Glomerular visceral epithelial cell (primary cell): ENCODE measurements around the gene PLD6.
"Not testable (repeated sequence)": the region's sequence is repeated elsewhere in the genome, so short reads cannot be mapped to it uniquely, and the experiment has no call there.

Experiments used
- DNase-seq: peaks from one replicate; pipeline ENCODE4 v3.0.0-alpha.2; 2016; ENCODE audit errors: extremely low spot score

Gene PLD6

DNA sequence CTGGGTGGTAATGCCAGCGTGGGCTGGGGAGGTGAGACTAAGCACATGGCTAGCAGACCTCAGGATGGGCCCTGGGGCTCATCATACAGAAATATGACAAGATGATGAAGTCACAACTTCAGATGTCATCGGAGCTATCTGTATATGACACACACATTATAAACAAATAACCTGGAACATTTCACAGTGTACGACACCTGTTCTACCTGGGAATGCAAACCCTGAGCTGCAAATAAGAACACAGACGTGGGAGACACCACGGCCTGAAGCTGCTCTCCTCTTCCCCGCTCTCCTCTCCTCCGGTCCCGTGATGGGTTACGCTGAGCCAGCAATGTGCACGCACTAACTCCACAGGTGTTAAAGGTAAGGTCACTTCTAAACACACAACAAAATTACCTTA is 4.9 kb downstream of the PLD6 start:
- no peak for DNase-seq

DNA sequence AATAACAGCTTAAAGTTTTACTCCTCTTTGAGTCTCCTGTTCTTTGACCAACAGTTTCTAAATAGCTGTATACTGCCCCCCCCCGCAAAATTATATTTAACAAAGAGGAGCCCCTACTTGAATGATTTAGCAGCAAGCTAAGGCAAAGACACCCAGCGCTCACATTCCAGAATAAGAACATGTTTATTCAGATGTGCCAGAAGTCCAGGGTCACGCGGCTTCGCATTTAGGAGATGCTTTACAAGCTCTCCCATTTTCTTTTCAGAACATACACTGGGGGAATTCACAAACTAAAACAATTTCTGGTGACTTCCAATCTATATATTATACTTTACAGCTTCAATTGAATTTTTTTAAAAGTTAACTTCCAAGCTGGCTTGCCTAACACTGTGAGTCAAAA is 5.3 kb downstream of the PLD6 start:
- no peak for DNase-seq

DNA sequence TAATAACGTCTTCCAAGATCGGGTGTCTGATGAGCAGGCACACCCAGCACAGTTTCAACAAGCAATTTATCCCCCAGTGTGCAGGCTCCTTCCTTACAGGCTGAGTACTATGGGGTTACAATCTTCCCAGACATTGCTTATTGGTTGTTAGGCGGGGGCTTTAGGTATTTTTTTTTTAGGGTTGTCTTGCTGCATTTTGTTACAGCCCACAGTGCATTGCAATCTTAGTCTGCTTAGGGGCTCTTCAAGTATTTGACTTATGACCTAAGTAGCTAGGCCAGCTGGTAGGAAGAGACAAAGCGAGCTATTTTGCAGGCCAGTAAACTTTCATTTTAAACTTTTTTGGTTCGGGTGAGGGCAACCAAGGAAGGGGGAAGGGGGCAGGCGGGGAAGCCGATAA is 5.8 kb downstream of the PLD6 start:
- DNase-seq: no peak

DNA sequence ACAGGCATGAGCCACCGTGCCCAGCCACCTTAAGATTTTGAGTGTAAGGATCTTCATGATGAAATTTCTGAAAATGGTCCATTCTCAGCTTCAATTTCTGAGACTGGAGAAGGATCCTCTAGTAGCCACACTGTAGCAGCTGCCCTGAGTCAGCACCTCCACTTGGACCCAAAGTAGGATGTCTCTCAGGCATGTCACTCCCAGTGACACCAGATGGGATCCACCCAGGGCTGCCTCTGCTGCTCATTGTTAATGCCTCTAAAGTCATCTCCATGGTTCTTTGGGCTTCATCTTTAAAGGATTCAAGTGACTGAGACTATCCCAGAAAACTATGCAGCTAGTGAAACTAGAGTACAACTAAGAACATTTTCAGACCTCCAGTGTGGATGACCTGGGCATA is 7.9 kb downstream of the PLD6 start:
- DNase-seq: no peak

DNA sequence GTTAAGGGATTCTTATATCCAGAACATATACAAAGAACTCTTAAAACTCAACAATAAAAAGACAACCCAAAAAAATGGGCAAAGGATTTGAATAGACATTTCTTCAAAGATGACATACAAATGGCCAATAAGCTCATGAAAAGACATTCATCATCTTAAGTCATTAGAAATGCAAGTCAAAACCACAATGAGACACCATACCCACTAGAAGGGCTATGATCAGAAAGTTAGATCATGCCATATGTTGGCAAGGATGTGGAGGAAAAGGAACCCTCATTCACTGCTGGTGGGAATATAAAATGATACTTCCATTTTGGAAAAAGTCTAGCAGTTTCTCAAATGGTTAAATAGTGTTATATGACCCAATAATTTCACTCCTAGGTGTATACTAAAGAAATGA is 9.4 kb downstream of the PLD6 start:
- peak; percentile 9 for DNase-seq

DNA sequence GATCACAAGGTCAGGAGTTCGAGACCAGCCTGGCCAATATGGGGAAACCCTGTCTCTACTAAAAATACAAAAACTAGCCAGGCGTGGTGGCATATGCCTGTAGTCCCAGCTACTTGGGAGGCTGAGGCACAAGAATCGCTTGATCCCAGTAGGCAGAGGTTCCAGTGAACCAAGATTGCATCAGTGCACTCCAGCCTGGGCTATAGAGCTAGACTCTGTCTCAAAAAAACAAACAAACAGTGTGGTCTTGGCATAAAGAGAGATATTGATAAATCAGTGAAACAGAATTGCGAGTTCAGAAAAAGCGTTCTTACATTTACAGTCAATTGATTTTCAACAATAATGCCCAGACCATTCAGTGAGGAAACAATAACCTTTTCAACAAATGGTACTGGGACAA is 10.7 kb downstream of the PLD6 start:
- not testable (repeated sequence) for DNase-seq

DNA sequence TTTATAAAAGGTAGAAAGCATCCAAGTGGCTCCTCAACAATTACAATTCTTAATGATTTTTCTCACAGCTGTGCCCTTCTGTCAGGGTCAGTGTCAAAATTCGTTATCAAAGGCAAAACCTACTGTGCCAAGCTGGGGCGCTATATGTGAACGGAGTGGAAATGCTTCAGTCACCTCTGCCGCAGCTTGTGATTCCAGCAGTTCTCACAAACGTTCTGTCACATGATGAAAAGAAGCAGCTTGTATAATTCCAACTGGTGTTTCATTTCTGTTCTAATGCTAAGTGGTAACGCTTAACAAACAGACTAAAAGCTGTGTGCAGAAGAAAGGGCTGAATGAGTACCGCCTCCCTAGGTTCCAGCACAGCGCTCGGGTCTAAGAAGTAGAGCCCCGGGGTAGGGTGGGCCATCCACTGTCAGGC is 14.2 kb downstream of the PLD6 start:
- DNase-seq: no peak

DNA sequence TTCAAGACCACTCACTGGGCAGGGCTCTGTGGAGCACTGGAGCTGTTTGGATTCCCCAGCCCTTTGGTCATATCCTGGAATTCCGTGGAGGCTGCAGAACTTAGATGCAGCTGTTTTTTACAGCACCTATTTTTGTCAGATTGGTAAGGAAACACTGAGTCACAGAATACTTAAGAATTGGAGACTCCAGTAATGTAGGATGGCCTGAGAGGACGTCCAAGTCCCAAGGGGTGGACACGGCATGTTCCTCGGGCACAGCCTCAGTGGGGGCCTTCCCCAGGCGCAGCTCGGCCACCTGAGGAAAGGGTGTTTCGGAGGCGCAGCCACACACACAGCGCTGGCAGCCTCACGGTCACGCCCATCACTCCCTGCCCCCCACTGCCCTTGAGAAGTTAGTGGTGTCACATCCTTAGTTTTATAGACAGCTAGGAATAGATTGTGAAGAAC is 14.8 kb downstream of the PLD6 start:
- peak; percentile 30 for DNase-seq

DNA sequence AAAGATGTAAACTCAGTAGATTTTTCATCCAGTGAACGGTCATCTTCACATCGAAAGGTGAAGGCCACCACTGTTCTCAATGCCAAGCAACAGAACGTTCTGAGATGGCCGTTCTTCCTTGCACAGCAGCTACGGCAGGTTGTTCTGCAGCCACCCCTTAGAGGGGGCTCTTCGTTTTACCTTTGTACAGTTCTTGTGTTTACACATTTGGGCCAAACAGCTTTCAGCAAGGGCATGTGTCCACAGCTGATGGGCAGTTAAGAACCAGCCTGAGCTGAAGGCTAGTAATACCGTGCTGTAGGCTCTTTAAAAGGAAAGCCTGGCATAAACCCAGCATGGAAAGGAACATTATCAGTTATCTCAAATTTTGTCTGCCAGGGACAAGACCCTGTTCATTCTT is 15.9 kb downstream of the PLD6 start:
- DNase-seq: no peak

DNA sequence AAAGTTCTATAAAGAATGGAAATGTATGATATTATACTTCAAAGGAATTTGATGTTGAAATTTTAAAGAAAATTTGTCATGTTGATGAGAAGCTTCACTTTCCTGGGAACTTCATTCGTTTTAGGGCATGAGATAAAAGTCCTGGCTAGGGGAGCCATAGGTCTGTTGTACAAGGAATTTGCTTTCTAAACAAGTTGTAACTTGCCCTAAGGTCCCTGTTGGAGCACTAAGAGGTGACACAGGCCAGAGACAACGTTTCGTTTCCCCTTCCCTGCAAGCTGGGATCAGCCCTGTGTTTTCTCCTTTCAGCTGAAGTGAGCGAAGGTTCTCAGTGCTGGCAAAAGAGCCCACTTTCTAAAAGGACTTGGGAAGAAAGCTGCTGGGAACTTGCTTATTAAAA is 16.6 kb downstream of the PLD6 start:
- no peak for DNase-seq

DNA sequence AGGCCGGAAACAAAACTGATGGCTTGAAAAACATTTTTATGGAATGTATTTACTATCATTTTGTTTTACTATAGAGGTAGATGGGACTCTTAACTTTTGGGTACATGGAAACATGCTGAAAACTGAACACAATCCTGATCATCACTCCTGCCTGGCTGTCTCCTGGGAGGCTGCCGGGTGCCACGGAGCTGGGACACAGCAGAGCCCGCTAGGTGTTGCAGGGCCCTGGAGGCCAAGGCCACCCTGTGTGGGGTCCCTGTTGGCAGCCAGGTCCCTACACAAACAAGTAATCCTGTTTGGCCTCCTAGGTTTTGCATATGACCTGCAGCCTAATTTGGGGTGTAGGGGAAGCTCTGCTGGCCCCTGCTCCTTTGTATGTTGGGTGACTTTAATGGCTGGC is 17.5 kb downstream of the PLD6 start:
- DNase-seq: no peak

DNA sequence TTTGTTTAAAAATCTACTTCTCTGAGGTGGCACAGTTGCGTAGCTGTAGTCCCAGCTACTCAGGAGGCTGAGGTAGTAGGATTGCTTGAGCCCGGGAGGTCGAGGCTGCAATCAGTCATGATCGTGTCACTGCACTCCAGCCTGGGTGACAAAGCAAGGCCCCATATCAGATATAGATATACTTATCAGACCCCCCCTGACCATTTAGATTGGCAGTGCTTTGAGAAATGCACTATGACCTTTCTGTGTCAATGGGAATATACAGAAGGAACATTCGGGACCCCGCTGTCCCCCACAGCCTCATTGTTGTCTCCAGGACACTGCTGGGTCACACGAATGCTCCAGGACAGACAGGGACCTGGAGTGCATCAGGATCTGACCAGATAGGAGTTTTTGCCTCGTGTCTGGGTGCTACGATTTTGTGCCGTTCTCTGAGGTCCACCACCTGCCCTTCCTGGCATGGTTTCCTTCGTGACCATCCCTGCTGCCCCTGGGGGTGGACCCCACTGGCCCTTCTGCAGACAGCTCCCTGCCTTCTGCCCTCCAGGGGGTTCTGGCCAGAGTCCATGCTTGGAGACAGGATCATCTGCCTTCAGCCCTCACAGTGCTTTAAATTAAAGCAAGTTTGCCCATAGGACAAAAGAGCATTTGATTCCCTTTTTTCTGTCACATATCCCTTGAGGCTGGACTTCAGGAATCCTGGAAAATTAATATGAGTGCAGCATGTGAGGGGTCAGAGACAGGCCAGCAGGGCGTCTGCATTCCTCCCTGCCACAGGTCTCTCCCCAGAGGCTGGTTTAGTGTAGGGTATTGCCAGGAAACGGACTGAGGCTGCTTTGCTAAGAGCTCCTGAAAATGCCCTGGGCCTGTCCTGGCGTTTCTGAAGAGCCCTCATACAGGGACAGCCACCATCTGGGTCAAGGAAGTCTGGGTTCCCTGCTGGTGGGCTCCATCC is 19.3 kb downstream of the PLD6 start:
- no peak for DNase-seq

DNA sequence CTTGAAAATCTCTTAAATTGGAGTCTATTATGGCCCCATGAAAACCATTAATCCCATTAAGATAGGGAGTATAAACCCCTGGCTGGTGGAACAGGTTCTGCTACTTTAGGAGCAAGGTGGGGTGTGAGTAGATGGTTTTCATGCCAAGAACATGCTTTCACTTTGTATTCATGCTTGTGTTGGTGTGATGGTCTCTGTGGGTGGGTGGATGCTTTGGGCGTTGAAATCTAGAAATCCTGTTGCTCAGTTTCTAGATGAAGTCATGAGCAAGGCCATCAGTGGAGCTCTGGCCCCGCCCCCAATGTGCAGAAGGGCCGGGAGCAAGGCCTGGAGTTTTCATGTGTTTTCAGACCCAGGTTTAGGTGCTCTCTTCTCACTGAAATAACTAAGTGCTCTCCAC is 20.1 kb downstream of the PLD6 start:
- no peak for DNase-seq

DNA sequence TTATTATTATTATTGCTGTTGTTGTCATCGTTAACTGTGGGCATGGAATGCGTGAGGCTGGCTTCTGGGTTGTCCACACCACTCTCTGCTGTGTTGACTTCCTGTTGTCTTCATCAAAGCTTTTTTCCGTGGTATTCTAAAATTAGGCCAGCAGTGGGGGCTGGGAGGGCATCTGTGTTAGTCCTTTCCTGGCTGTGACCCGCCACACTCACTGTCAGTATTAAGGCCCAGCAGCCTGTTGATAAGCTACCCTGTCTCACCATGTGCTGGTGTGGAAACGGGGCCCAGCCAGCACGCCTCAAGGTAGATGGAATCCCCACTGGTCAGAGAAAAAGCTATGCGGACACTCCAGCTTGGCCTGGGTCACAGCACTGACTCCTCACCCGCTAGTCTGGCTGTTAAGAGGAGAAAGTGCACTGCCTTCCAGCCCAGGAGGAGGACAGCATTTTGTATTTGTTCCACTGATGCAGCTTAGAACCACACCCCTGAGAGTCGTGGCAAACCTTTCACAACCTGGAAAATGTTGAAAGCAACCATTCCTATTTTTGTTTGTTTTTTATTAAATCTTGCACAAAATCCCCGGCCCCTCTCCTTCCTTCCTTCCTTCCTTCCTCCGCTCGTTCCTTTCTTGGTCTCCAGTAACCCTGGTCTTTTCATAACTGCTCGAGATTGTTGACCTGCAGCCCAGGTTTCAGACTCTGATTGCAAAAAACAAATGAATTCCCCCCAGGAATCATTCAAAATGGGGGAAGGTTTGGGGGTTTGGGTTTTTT is 21.0 kb downstream of the PLD6 start:
- DNase-seq: not testable (repeated sequence)

DNA sequence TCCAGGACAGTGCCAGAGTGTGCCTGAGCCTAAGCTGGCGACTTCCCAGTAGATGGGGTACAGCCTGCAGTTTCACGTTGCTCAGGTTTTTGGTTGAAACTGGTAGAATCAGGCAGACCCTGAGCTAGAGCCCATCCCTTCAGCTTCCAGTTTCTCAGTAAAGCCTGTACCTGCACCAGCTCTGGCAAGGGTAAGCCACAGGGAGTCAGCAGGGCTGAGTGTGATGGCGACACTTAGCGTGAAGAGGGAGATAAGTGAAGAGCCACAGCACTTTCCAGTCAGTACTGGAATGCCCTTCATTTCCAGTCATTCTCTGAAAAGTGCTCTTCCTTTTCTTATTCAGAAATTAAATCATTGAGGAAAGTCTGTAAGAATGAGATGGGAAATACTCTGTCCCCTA is 22.4 kb downstream of the PLD6 start:
- no peak for DNase-seq

DNA sequence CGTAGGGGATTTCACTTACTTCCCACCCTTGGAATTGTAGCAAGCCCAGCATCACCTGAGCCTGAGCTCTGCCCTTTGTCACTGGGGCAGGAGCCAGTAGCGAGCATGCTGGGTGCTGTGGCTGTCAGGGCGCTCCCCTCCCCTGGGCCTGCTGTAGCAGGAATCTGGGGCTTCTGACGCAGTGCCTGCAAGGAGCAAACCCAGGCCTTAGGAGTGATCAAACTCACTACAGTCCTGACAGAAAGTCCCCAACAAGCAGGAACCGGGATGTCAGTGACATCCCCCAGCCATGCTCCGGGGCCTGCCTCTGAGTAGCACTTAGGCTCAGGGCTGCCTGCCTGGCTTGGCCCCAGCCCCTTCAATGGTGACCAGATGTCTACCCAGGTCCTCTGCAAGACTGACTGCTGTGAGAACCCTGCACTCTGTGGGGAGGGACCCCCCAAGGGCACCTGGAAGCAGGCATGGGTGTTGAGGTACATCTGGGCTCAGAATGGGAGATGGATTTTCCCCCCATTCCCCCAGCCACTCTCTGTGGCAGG is 23.5 kb downstream of the PLD6 start:
- DNase-seq: no peak

DNA sequence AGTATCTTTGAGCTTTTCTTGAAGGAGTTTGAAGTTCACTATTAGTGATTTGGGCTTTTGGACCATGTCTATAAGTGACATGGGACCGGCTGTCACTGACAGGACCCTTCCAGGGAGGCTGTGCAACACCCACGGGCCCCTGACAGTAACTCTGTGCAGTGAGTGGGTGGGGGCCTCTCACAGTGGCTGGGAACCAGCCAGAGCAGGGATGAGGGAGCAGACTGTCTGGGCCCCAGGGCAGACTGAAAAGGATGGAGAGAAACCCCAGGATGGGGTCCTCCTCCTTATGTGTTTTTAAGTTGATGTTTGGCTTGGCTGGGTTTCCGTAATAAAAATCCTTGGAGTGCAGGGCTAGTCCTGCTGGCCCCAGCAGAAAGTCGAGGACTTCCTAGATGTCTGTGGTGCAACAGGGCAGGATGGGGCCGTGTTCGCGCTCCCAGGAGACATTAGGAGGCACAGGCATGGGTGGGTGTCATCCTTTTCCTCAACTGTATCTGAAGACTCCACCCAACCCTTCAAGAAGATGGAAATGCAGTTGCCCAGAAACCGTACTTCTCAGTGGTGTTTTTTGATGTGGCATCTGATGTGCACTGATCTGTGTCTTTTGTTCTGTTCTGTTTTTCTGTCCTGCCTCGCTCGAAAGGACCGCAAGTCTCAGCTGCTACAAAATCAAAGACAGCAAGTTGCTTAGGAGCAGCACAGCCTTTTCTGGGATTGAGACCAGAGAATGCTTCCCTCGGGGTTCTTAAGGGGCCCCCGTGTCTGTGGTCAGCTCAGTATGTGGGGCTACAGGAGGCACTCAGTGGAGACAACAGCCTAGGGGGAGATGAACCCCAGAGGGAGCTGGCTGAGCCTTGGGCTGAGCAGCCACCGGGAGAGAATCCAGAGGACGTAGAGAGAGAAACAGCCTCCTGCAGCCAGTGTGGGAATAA is 24.2 kb downstream of the PLD6 start:
- no peak for DNase-seq

DNA sequence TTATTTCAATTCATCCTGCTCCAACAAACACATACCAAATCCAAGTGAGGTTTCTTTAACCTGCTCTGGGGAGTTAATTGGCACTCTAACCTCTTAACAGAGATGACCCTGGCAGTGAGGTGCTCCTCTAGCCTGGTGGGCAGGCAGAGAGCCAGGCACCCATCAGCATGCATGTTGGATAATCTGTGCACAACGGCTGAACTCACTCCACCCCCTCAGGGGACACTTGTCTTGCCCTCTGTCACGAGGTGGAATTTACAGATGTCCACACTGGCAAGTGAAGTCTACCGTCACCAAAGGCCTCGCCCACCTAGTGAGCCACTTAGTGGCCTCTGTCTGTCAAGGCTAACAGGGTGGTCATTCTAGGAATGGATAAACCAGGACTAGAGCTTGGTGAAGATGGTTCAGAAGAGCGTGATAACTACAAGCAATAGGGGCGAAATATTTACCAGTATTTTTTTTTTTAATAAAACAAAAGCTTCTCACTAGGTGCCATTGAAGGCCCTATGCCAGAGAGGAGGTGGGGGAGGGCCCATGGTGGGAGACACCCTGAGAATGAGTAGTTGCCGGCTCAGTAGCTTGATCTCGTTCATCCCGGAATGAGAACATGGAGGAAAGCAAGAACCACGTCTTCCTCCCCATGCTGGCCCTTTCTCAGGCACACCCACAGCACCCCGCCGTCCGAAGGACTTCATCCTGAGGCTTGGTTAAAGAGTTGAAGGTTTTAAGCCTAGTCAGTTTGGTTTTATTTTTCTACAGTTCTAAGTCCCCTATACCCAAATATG is 25.2 kb downstream of the PLD6 start:
- DNase-seq: no peak

DNA sequence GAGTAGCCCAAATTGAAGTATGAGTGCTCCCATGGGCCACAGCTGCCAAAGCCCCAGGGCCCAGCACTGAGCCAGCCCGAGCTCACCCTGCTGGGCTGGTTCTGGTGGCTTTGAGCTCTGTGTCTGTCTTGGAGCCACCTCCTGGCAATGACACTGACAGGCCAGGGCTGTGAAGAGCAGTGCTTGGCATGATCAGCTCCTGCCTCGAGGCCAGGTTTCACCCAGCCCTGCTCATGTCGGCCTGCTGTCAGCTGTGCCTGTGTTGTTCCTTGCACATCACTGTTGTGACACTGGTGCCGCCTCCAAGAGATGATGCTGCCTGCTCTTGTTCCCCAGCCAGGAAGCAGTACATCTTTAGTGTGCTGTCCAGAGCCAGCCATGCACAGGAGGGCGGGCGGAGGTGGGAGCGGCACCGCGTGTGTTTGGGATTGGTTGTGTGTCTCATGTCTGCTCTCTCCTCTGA is 26.0 kb downstream of the PLD6 start:
- no peak for DNase-seq

DNA sequence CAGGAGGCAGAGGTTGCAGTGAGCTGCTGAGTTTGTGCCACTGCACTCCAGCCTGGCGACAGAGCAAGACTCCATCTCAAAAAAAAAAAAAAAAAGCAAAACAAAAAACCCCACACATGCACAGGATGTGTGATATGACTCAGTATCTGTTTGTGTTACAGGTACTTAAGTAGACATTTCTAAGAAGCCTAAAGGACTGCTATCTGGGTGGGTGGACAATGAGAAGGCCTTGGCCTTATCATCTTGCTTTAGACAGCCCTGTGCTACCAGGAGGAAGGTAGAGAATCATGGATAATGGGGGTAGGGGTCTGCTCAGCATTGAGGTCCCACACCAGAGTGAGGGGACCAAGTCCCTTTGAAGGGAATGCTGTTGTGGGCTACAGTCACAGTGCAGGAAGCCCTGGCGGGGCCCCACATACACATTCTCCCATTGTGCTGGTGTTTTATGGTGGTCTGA is 26.7 kb downstream of the PLD6 start:
- no peak for DNase-seq

DNA sequence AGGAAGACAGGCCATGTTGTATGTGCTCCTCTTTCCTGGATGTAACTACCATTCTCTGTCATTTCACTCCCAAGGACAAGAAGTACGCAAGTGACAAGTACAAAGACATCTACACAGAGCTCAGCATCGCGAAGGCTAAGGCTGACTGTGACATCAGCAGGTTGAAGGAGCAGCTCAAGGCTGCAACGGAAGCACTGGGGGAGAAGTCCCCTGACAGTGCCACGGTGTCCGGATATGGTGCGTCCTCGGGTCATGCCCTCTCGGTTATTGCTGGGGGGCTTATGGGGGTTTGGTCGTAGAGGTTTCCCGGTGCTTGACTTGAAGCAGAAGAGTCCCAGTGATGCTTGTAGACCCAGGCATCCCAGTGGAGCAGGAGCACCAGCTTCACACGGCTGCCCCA is 29.0 kb downstream of the PLD6 start:
- no peak for DNase-seq
